ENCODE measurements around the gene ZNF277.

DNA sequence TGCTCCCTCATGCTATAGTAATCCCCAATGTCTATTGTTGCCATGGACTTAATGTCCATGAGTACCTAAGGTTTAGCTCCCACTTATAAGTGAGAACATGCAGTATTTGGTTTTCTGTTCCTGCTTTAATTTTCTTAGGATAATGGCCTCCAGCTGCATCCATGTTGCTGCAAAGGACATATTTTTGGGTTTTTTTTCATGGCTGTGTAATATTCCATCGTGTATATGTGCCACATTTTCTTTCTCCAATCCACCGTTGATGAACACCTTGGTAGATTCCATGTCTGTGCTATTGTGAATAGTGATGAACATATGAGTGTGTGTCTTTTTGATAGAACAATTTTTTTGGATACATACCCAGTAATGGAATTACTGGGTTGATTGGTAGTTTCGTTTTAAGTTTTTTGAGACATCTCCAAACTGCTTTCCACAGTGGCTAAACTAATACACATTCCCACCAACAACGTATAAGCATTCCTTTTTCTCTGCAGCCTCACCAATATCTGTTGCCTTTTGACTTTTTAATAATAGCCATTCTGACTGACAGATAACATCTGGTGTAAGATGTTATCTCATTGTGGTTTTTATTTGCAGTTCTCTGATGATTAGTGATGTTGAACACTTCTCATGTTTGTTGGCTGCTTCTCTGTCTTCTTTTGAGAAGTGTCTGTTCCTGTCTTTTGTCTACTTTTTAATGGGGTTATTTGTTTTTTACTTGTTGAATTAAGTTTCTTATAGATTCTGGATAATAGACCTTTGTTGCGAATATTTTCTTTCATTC is 175.0 kb downstream of the ZNF277 start:
- TF ChIP-seq, protein P1, sequence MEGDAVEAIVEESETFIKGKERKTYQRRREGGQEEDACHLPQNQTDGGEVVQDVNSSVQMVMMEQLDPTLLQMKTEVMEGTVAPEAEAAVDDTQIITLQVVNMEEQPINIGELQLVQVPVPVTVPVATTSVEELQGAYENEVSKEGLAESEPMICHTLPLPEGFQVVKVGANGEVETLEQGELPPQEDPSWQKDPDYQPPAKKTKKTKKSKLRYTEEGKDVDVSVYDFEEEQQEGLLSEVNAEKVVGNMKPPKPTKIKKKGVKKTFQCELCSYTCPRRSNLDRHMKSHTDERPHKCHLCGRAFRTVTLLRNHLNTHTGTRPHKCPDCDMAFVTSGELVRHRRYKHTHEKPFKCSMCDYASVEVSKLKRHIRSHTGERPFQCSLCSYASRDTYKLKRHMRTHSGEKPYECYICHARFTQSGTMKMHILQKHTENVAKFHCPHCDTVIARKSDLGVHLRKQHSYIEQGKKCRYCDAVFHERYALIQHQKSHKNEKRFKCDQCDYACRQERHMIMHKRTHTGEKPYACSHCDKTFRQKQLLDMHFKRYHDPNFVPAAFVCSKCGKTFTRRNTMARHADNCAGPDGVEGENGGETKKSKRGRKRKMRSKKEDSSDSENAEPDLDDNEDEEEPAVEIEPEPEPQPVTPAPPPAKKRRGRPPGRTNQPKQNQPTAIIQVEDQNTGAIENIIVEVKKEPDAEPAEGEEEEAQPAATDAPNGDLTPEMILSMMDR (IDR thresholded peaks at IDR 0.05; ENCODE audit: poor library complexity), result no peak
- TF ChIP-seq EZH2 (IDR thresholded peaks at IDR 0.05; ENCODE audit: borderline replicate concordance) (no peak), EZH2phosphoT487 (IDR thresholded peaks at IDR 0.05; ENCODE audit: low read depth, severe bottlenecking, unreplicated experiment) (no peak)

All from hepatocyte (in vitro differentiated cells).